Left ventricle myocardium inferior (tissue), 1 donor: ENCODE results near the gene PHETA1. TPM values are rescaled to one million over a fixed set of nuclear protein-coding genes. Genes with fewer than 3 reads are reported as not detected.

Experiments
- DNase-seq: peaks from one replicate; pipeline ENCODE4 v3.0.0-alpha.2; 2020
- H3K27ac ChIP-seq: fragments of 200-600 bp; replicated peaks from 2 replicates; pipeline ENCODE4 v1.8.0; 2021
- H3K27me3 ChIP-seq: fragments of 200-600 bp; 2 replicates; pipeline ENCODE4 v1.8.0; 2021; ENCODE audit warnings: low read depth
- H3K36me3 ChIP-seq: fragments of 200-600 bp; 2 replicates; pipeline ENCODE4 v1.8.0; 2021
- H3K4me1 ChIP-seq: fragments of 200-600 bp; 2 replicates; pipeline ENCODE4 v1.8.0; 2021
- H3K4me3 ChIP-seq: fragments of 200-600 bp; 2 replicates; pipeline ENCODE4 v1.8.0; 2021; ENCODE audit warnings: mild to moderate bottlenecking, moderate library complexity
- H3K9me3 ChIP-seq: fragments of 200-600 bp; replicated peaks from 2 replicates; pipeline ENCODE4 v1.8.0; 2021
- intact Hi-C: fragments of 100-400 bp; cut with micrococcal nuclease; formaldehyde crosslinking; loops from one replicate; pipeline ENCODE4 v1.11.0; 2022
- total RNA-seq: library from RNA; stranded (reverse); fragmentation: NEBNext Ultra II Directional; extraction: Animal tissue kit (Norgen Biotek cat#: 25700); gene quantifications from one replicate; pipeline ENCODE4 v1.2.1, GENCODE V29; 2021
- TF ChIP-seq, protein P1 (sequence below): fragments of 200-600 bp; IDR thresholded peaks from 2 replicates; pipeline ENCODE4 v1.8.0; 2021; ENCODE audit warnings: antibody characterized with exemption, mild to moderate bottlenecking, borderline replicate concordance
- donor health status: DM: no; HTN: yes; CAD: no; lungs with severe emphysema.

Gene PHETA1
- total RNA-seq, 1 donor from 2014 or later = 29.8 TPM

DNA sequence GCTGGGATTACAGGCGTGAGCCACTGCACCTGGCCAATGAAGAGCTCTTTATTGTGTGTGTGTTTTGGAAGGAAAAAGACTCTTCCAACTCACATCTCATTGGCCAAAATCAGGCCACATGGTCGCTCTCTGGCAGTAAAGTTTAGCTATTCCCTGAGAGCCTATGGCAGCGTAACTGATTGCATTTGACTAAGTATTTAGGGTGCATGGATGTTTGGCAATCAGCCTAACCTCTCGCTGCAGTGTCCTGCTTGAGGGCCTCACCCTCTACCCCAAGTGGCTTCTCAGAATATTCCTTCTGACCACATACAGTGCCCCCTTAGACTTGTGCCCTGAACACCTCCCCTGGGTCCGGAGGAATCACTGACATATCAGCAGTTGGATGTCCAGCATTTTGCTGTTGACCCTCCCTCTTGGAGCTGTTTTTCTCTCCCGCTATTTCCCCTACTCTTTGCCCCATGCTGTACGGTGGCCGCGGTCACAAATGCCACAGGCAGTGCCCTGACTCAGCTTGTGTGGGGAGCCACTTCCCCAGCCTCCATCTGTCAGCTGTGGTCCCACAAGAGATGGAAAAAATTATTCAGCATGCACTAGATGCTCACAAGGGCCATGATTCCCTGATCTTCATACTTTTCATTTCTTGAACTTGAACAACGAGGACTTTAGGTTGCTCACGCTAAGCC is 9.5 kb downstream of the PHETA1 start:
- DNase-seq = no peak
- TF ChIP-seq, protein P1, sequence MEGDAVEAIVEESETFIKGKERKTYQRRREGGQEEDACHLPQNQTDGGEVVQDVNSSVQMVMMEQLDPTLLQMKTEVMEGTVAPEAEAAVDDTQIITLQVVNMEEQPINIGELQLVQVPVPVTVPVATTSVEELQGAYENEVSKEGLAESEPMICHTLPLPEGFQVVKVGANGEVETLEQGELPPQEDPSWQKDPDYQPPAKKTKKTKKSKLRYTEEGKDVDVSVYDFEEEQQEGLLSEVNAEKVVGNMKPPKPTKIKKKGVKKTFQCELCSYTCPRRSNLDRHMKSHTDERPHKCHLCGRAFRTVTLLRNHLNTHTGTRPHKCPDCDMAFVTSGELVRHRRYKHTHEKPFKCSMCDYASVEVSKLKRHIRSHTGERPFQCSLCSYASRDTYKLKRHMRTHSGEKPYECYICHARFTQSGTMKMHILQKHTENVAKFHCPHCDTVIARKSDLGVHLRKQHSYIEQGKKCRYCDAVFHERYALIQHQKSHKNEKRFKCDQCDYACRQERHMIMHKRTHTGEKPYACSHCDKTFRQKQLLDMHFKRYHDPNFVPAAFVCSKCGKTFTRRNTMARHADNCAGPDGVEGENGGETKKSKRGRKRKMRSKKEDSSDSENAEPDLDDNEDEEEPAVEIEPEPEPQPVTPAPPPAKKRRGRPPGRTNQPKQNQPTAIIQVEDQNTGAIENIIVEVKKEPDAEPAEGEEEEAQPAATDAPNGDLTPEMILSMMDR = no peak
- intact Hi-C loops = no loop called here

DNA sequence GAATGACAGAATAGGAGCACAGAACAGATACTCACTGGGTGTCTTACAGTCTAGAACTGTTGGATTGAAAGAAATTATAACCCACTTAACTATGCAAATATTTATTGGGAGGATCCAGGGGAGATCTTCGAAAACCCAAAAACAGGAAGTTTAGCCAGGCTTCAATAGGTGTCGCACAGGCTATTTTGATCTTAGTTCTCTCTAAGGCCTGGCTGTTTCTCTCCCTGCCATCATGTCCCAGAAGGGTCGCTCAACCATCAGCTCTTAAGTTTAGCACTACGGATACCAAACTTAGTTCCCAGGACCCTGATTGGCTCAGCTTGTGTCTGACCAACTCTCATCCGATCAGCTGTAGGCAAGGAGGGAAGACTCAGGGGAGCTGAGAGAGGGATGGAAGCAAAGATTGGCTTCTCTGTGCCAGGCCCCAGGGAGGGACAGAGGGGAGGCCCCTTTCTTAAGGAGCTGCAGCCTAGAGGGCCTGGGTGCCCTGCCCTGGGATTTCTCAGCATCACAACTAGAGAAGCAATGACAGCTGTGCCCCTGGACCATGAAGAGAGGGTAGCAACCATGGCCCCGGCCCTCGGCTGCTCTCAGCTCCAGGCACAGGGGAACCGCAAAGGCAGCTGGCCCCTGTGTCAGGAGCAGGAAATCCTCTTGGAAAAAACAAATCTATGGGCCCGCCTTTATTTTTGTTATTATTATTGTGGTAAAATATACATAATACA is 13.5 kb downstream of the PHETA1 start:
- H3K27me3 ChIP-seq = no peaks in the 10 kb centered on the region
- H3K27ac ChIP-seq = no peak overlapping the region
- TF ChIP-seq, protein P1 = no peak
- H3K4me1 ChIP-seq = peaks cover under 1% of the 10 kb centered on the region
- no peak overlapping the region for H3K4me3 ChIP-seq
- H3K36me3 ChIP-seq = no peaks in the 10 kb centered on the region
- DNase-seq = no peak
- intact Hi-C loops = no loop called here
- peaks cover 3% of the 10 kb centered on the region for H3K9me3 ChIP-seq

More for the DNA sequence above, 9.5 kb downstream of the PHETA1 start:
- Histone ChIP-seq H3K27ac (no peak overlapping the region), H3K4me3 (no peak overlapping the region), H3K9me3 (peaks cover 3% of the 10 kb centered on the region), H3K4me1 (peaks cover 38% of the 10 kb centered on the region), H3K36me3 (peaks cover 14% of the 10 kb centered on the region), H3K27me3 (no peaks in the 10 kb centered on the region)

DNA sequence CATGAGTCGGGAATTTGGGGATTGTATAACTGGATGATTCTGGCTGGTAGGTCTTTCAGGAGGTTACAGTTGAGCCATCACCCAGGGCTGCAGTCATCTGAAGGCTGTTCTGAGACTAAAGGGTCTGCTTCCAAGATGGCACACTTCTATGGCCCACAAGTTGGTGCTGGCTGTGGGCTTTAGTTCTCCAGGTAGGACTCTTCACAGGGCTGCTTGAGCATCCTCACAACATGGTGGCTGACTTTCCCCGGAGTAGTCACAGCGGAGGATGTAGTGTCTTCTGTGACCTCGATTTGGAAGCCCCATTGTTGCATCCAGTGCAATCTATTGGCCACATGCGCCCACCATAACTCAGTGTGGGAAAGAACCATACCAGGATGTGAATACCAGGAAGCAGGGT is 14.4 kb downstream of the PHETA1 start:
- TF ChIP-seq, protein P1 = no peak
- H3K4me1 ChIP-seq = no peaks in the 10 kb centered on the region
- H3K4me3 ChIP-seq = no peak overlapping the region
- H3K36me3 ChIP-seq = no peaks in the 10 kb centered on the region
- no peaks in the 10 kb centered on the region for H3K27me3 ChIP-seq
- intact Hi-C loops = no loop called here
- DNase-seq = no peak
- H3K9me3 ChIP-seq = peaks cover 4% of the 10 kb centered on the region
- no peak overlapping the region for H3K27ac ChIP-seq

DNA sequence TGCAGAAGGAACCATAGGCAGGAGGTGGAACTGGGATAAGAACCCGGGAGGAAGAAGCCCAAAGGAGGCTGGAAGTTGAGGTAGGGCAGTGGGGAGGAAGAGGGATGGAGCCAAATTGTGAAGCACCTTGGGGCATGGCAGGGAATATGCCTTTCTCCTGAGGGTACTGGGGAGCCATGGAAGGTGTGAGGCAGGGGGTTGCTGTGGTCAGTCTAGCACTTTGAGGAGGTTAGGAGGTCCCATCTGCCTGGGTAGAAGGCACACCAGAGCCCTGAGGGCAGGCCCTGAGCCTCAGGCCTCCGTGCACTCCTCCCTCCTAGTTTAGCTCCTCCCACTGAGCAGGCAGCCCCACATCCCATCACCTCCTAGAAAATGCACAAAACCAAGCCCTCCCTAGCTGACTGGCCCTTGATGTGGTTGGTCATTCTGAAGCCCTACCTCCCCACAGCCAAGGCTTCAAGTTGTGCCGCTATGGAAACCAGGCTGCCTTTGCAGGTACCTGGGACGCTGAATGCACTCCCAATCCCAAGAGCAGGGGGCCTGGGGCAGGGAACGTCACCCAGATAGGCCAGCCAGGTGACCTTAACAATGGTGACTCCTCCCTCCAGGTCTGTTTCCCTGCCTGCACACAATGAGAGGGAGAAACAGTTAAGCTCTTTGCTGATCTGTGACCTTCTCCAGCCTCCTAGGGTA is 15.1 kb downstream of the PHETA1 start:
- TF ChIP-seq, protein P1 = no peak
- Histone ChIP-seq H3K36me3 (no peaks in the 10 kb centered on the region), H3K27me3 (no peaks in the 10 kb centered on the region), H3K4me3 (no peak overlapping the region), H3K4me1 (no peaks in the 10 kb centered on the region), H3K9me3 (peaks cover 12% of the 10 kb centered on the region), H3K27ac (no peak overlapping the region)
- intact Hi-C loops = no loop called here
- DNase-seq = no peak

DNA sequence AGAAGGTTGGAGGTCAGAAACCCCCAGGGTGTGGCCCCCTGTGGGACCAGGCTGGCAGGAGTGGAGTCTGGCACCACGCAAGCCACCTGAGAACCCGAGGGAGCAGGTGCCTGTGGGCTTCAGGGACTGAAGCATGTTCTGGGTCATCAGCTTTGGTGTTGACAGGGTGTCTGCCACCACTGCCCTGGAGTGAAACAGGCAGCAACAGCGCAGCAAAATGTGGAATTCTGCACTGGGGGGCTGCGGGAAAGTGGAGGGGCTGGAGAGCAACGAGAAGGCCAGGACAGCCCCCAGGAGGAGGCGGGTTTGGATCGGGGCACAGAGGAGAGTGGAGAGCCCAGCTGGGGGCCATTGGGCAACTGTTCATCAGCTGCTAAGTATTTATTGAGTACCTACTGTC is 15.9 kb downstream of the PHETA1 start:
- DNase-seq = no peak
- Histone ChIP-seq H3K27ac (no peak overlapping the region), H3K36me3 (no peaks in the 10 kb centered on the region), H3K4me1 (no peaks in the 10 kb centered on the region), H3K4me3 (no peak overlapping the region), H3K9me3 (peaks cover 19% of the 10 kb centered on the region), H3K27me3 (no peaks in the 10 kb centered on the region)
- TF ChIP-seq, protein P1 = no peak
- intact Hi-C loops = no loop called here
